Esophagus muscularis mucosa (tissue), 4 donors: ENCODE results near the gene MAOB. TPM values are rescaled to one million over a fixed set of nuclear protein-coding genes. Genes with fewer than 3 reads are reported as not detected.
"Not testable (repeated sequence)": the region's sequence is repeated elsewhere in the genome, so short reads cannot be mapped to it uniquely, and the experiment has no call there.

ENCODE experiments used
- DNase-seq: peaks from one replicate; pipeline ENCODE4 v3.0.0-alpha.2; 2017; ENCODE audit errors: extremely low spot score
- H3K27ac ChIP-seq, 4 donors: fragments of 200-600 bp; sonication (generic); replicated peaks in 1 of 4; 1 replicate in 3 of 4; 2 replicates in 1 of 4; pipeline ENCODE4 v1.5.1; 2016 to 2019; ENCODE audit warnings: mild to moderate bottlenecking in 1 of 4
- H3K27me3 ChIP-seq, 4 donors: fragments of 200-600 bp; sonication (generic); one replicate each; pipeline versions ENCODE4 v1.5.1 to v1.6.0; 2016 to 2019
- H3K36me3 ChIP-seq, 4 donors: fragments of 200-600 bp; sonication (generic); one replicate each; pipeline ENCODE4 v1.5.1; 2016 to 2019
- H3K4me1 ChIP-seq, 4 donors: fragments of 200-600 bp; sonication (generic); one replicate each; pipeline ENCODE4 v1.5.1; 2016 to 2019
- H3K4me3 ChIP-seq, 4 donors: fragments of 200-600 bp; sonication (generic); 1 replicate in 2 of 4; 2 replicates in 2 of 4; pipeline ENCODE4 v1.5.1; 2016 to 2019; ENCODE audit warnings: mild to moderate bottlenecking in 4 of 4, moderate library complexity in 1 of 4
- H3K9me3 ChIP-seq, 4 donors: fragments of 200-600 bp; sonication (generic); 1 replicate in 3 of 4; 2 replicates in 1 of 4; pipeline ENCODE4 v1.5.1; 2016 to 2019
- CTCF ChIP-seq, 3 experiments: fragments of 200-600 bp in 2 of 3; fragments of 450-650 bp in 1 of 3; sonication (generic) in 2 of 3; IDR thresholded peaks; one replicate each; pipeline ENCODE4 v1.5.1; 2017 to 2019; ENCODE audit warnings: antibody characterized with exemption in 3 of 3, mild to moderate bottlenecking in 2 of 3, moderate library complexity in 1 of 3
- EP300 ChIP-seq: sonication (generic); formaldehyde crosslinking; IDR thresholded peaks from one replicate; pipeline ENCODE4 v1.6.1; 2017; ENCODE audit warnings: antibody characterized with exemption
- POLR2A ChIP-seq: fragments of 450-650 bp; IDR thresholded peaks from one replicate; pipeline ENCODE4 v1.6.1; 2017; ENCODE audit warnings: antibody characterized with exemption, moderate library complexity, mild to moderate bottlenecking, low read depth
- POLR2AphosphoS5 ChIP-seq, 2 donors: sonication (generic); formaldehyde crosslinking; IDR thresholded peaks; one replicate each; pipeline ENCODE4 v1.6.1; 2017; ENCODE audit warnings: antibody characterized with exemption in 2 of 2
- WGBS: methylation state at CpG from one replicate; pipeline ENCODE4 v1.1.5; 2018; 5-methylcytosine and 5-hydroxymethylcytosine counted together
- intact Hi-C: fragments of 100-400 bp; cut with DNase I; formaldehyde crosslinking; loops from one replicate; pipeline ENCODE4 v1.15.1; 2023
- total RNA-seq, 4 donors: library from RNA; depleted of rRNA; stranded (reverse); fragments of >200 nt; gene quantifications; one replicate each; pipeline versions ENCODE4 v1.1.0 to v1.2.1, GENCODE V29; 2016

The MAOB gene
- total RNA-seq, 4 donors from 2014 or later = 37.1 to 87.8 (median 41.3) TPM

- intact Hi-C loops = no loop called here
- Histone ChIP-seq H3K9me3 (peaks cover 0 to 9% (median 0%) of the 10 kb centered on the region in 4 donors), H3K36me3 (peaks cover 14 to 37% (median 23%) of the 10 kb centered on the region in 4 donors), H3K27ac (no peak overlapping the region), H3K4me3 (no peak overlapping the region), H3K27me3 (no peaks in the 10 kb centered on the region), H3K4me1 (no peaks in the 10 kb centered on the region)
- DNase-seq = no peak
- TF ChIP-seq EP300 (no peak), POLR2AphosphoS5 (IDR thresholded peaks at IDR 0.05) (no peak), POLR2A (no peak), CTCF (IDR thresholded peaks at IDR 0.05) (no peak)
- 76% methylated on average over 5 of the region's 5 CpGs for WGBS
Measured at GRCh38 chrX:43728002-43728401, 154.2 kb downstream of the MAOB start.

- Histone ChIP-seq H3K9me3 (peaks cover 0 to 16% (median 1%) of the 10 kb centered on the region in 4 donors), H3K36me3 (peaks cover 14 to 29% (median 19%) of the 10 kb centered on the region in 4 donors)
- intact Hi-C loops, H3K27me3 ChIP-seq, H3K4me1 ChIP-seq, DNase-seq, H3K27ac ChIP-seq, H3K4me3 ChIP-seq: not testable (repeated sequence)
- WGBS = 82% methylated on average over 6 of the region's 6 CpGs
Measured at GRCh38 chrX:43727254-43727653, 155.0 kb downstream of the MAOB start.

- Histone ChIP-seq H3K9me3 (peaks cover 0 to 33% (median 1%) of the 10 kb centered on the region in 4 donors), H3K36me3 (peaks cover 0 to 30% (median 3%) of the 10 kb centered on the region in 4 donors)
- DNase-seq, intact Hi-C loops, H3K4me1 ChIP-seq, H3K27me3 ChIP-seq, H3K4me3 ChIP-seq, H3K27ac ChIP-seq: not testable (repeated sequence)
- WGBS = 83% methylated on average over 5 of the region's 5 CpGs
Measured at GRCh38 chrX:43725227-43725626, 157.0 kb downstream of the MAOB start.

GRCh38 chrX:43720961-43721360 is 161.3 kb downstream of the MAOB start:
- DNase-seq = no peak
- intact Hi-C loops = no loop called here
- H3K27me3 ChIP-seq = no peaks in the 10 kb centered on the region
- H3K4me1 ChIP-seq = no peaks in the 10 kb centered on the region
- WGBS = 56% methylated on average over 1 of the region's 1 CpG
- H3K4me3 ChIP-seq = no peak overlapping the region
- TF ChIP-seq EP300 = no peak
- no peak for TF ChIP-seq POLR2A
- TF ChIP-seq POLR2AphosphoS5 (IDR thresholded peaks at IDR 0.05) = peak in 1 of 2 donors; percentile 4
- TF ChIP-seq CTCF (IDR thresholded peaks at IDR 0.05) = no peak
- no peak overlapping the region for H3K27ac ChIP-seq
- peaks cover 0 to 23% (median 8%) of the 10 kb centered on the region in 4 donors for H3K36me3 ChIP-seq
- peaks cover 0 to 37% (median 1%) of the 10 kb centered on the region in 4 donors for H3K9me3 ChIP-seq

GRCh38 chrX:43720082-43720481 is 162.2 kb downstream of the MAOB start:
- DNase-seq = no peak
- Histone ChIP-seq H3K27me3 (no peaks in the 10 kb centered on the region), H3K4me1 (no peaks in the 10 kb centered on the region), H3K36me3 (peaks cover 0 to 23% (median 8%) of the 10 kb centered on the region in 4 donors), H3K9me3 (peaks cover 0 to 37% (median 1%) of the 10 kb centered on the region in 4 donors), H3K4me3 (no peak overlapping the region), H3K27ac (no peak overlapping the region)
- TF ChIP-seq CTCF (IDR thresholded peaks at IDR 0.05) (no peak), POLR2AphosphoS5 (IDR thresholded peaks at IDR 0.05) (no peak), EP300 (no peak), POLR2A (no peak)
- 55% methylated on average over 3 of the region's 3 CpGs for WGBS
- intact Hi-C loops = no loop called here

- TF ChIP-seq POLR2A = no peak
- TF ChIP-seq EP300 = no peak
- TF ChIP-seq CTCF (IDR thresholded peaks at IDR 0.05) = no peak
- no peak for TF ChIP-seq POLR2AphosphoS5 (IDR thresholded peaks at IDR 0.05)
- DNase-seq = no peak
- intact Hi-C loops = no loop called here
- Histone ChIP-seq H3K4me3 (no peak overlapping the region), H3K9me3 (peaks cover 0 to 37% (median 1%) of the 10 kb centered on the region in 4 donors), H3K27ac (no peak overlapping the region), H3K36me3 (peaks cover 0 to 23% (median 9%) of the 10 kb centered on the region in 4 donors), H3K27me3 (no peaks in the 10 kb centered on the region), H3K4me1 (no peaks in the 10 kb centered on the region)
- 74% methylated on average over 1 of the region's 1 CpG for WGBS
Measured at GRCh38 chrX:43718956-43719355, 163.3 kb downstream of the MAOB start.
